Muscle of leg (tissue), 16 donors: Measurements from ENCODE around the gene ATP5PD. TPM values are rescaled to one million over a fixed set of nuclear protein-coding genes. Genes with fewer than 3 reads are reported as not detected.

Experiments used
- DNase-seq: peaks from one replicate; pipeline ENCODE4 v3.0.0; 2013
- H3K27ac ChIP-seq: one replicate; pipeline ENCODE4 v1.5.1; 2013; ENCODE audit warnings: mild to moderate bottlenecking, low read length, control low read depth
- H3K27me3 ChIP-seq: one replicate; pipeline ENCODE4 v1.6.1; 2013; ENCODE audit warnings: low read length; ENCODE audit not compliant: control insufficient read depth, insufficient read depth
- H3K36me3 ChIP-seq: one replicate; pipeline ENCODE4 v1.6.1; 2013; ENCODE audit warnings: low read length; ENCODE audit not compliant: control insufficient read depth, insufficient read depth
- H3K4me1 ChIP-seq: one replicate; pipeline ENCODE4 v1.6.1; 2013; ENCODE audit warnings: low read length; ENCODE audit not compliant: control insufficient read depth, insufficient read depth
- H3K4me3 ChIP-seq: one replicate; pipeline ENCODE4 v1.5.1; 2013; ENCODE audit warnings: low read length, control low read depth
- H3K9me3 ChIP-seq: replicated peaks from 2 replicates; pipeline ENCODE4 v1.6.1; 2013; ENCODE audit warnings: low read depth, low read length; ENCODE audit not compliant: control insufficient read depth
- WGBS: methylation state at CpG from one replicate; pipeline ENCODE4 v1.1.5; 2013; ENCODE audit warnings: missing lambda C conversion rate; ENCODE audit not compliant: insufficient coverage; 5-methylcytosine and 5-hydroxymethylcytosine counted together
- long read RNA-seq, 11 donors: transcript quantifications; one replicate each; lab custom pipeline, GENCODE V29; 2026
- polyA plus RNA-seq, 8 donors: library from polyadenylated mRNA; unstranded; fragments of 120-200 nt; gene quantifications; one replicate each; pipeline versions ENCODE4 v1.2.1 to v1.2.3, GENCODE V29; 2013; ENCODE audit warnings: inconsistent platforms in 1 of 8, low replicate concordance in 1 of 8; ENCODE audit not compliant: insufficient read length in 8 of 8, insufficient read depth in 1 of 8
- total RNA-seq: library from RNA; stranded (reverse); fragments of 120-200 nt; gene quantifications from one replicate; pipeline ENCODE4 v1.2.4, GENCODE V29; 2013

ATP5PD gene
- total RNA-seq = 332 TPM
- 100 to 1,000 TPM; 216 to 280 (median 246) TPM for polyA plus RNA-seq
- long read RNA-seq, donor 1, transcript ATP5PD-201 (6 exons, 603 nt) = major isoform, 51 of 78 reads
- long read RNA-seq, donor 1, transcript ATP5PD-204 (2 exons, 2,191 nt) = minor isoform, 6 of 78 reads
- long read RNA-seq, donor 1, partial matches to known transcripts = 21 of 78 reads
- long read RNA-seq, donor 1, other reads (novel, unspliced or antisense) = 0 of 78 reads
- long read RNA-seq, donor 2, transcript ATP5PD-201 (6 exons, 603 nt) = major isoform, 22 of 25 reads
- long read RNA-seq, donor 2, partial matches to known transcripts = 0 of 25 reads
- long read RNA-seq, donor 2, other reads (novel, unspliced or antisense) = 0 of 25 reads
- long read RNA-seq, donor 3, transcript ATP5PD-204 (2 exons, 2,191 nt) = minor isoform, 10 of 164 reads
- long read RNA-seq, donor 3, transcript ATP5PD-201 (6 exons, 603 nt) = major isoform, 114 of 164 reads
- long read RNA-seq, donor 3, partial matches to known transcripts = 29 of 164 reads
- long read RNA-seq, donor 3, other reads (novel, unspliced or antisense) = 7 of 164 reads
- long read RNA-seq, donor 4, transcript ATP5PD-204 (2 exons, 2,191 nt) = minor isoform, 10 of 117 reads
- long read RNA-seq, donor 4, transcript ATP5PD-201 (6 exons, 603 nt) = major isoform, 74 of 117 reads
- long read RNA-seq, donor 4, partial matches to known transcripts = 30 of 117 reads
- long read RNA-seq, donor 4, other reads (novel, unspliced or antisense) = 0 of 117 reads
- long read RNA-seq, donor 5, transcript ATP5PD-204 (2 exons, 2,191 nt) = minor isoform, 20 of 403 reads
- long read RNA-seq, donor 5, transcript ATP5PD-201 (6 exons, 603 nt) = major isoform, 243 of 403 reads
- long read RNA-seq, donor 5, partial matches to known transcripts = 118 of 403 reads
- long read RNA-seq, donor 5, other reads (novel, unspliced or antisense) = 19 of 403 reads
- long read RNA-seq, donor 6, transcript ATP5PD-201 (6 exons, 603 nt) = major isoform, 233 of 425 reads
- long read RNA-seq, donor 6, transcript ATP5PD-204 (2 exons, 2,191 nt) = minor isoform, 42 of 425 reads
- long read RNA-seq, donor 6, partial matches to known transcripts = 123 of 425 reads
- long read RNA-seq, donor 6, other reads (novel, unspliced or antisense) = 25 of 425 reads
- long read RNA-seq, donor 7, transcript ATP5PD-201 (6 exons, 603 nt) = major isoform, 179 of 321 reads
- long read RNA-seq, donor 7, transcript ATP5PD-204 (2 exons, 2,191 nt) = minor isoform, 17 of 321 reads
- long read RNA-seq, donor 7, partial matches to known transcripts = 112 of 321 reads
- long read RNA-seq, donor 7, other reads (novel, unspliced or antisense) = 10 of 321 reads
- long read RNA-seq, donor 8, transcript ATP5PD-204 (2 exons, 2,191 nt) = minor isoform, 20 of 209 reads
- long read RNA-seq, donor 8, transcript ATP5PD-201 (6 exons, 603 nt) = major isoform, 110 of 209 reads
- long read RNA-seq, donor 8, partial matches to known transcripts = 70 of 209 reads
- long read RNA-seq, donor 8, other reads (novel, unspliced or antisense) = 8 of 209 reads
- long read RNA-seq, donor 9, transcript ATP5PD-204 (2 exons, 2,191 nt) = minor isoform, 17 of 221 reads
- long read RNA-seq, donor 9, transcript ATP5PD-201 (6 exons, 603 nt) = major isoform, 112 of 221 reads
- long read RNA-seq, donor 9, partial matches to known transcripts = 84 of 221 reads
- long read RNA-seq, donor 9, other reads (novel, unspliced or antisense) = 6 of 221 reads
- long read RNA-seq, donor 10, transcript ATP5PD-201 (6 exons, 603 nt) = major isoform, 173 of 391 reads
- long read RNA-seq, donor 10, transcript ATP5PD-204 (2 exons, 2,191 nt) = minor isoform, 28 of 391 reads
- long read RNA-seq, donor 10, partial matches to known transcripts = 157 of 391 reads
- long read RNA-seq, donor 10, other reads (novel, unspliced or antisense) = 27 of 391 reads
- long read RNA-seq, donor 11, transcript ATP5PD-201 (6 exons, 603 nt) = major isoform, 132 of 212 reads
- long read RNA-seq, donor 11, transcript ATP5PD-204 (2 exons, 2,191 nt) = minor isoform, 8 of 212 reads
- long read RNA-seq, donor 11, partial matches to known transcripts = 65 of 212 reads
- long read RNA-seq, donor 11, other reads (novel, unspliced or antisense) = 5 of 212 reads

DNA sequence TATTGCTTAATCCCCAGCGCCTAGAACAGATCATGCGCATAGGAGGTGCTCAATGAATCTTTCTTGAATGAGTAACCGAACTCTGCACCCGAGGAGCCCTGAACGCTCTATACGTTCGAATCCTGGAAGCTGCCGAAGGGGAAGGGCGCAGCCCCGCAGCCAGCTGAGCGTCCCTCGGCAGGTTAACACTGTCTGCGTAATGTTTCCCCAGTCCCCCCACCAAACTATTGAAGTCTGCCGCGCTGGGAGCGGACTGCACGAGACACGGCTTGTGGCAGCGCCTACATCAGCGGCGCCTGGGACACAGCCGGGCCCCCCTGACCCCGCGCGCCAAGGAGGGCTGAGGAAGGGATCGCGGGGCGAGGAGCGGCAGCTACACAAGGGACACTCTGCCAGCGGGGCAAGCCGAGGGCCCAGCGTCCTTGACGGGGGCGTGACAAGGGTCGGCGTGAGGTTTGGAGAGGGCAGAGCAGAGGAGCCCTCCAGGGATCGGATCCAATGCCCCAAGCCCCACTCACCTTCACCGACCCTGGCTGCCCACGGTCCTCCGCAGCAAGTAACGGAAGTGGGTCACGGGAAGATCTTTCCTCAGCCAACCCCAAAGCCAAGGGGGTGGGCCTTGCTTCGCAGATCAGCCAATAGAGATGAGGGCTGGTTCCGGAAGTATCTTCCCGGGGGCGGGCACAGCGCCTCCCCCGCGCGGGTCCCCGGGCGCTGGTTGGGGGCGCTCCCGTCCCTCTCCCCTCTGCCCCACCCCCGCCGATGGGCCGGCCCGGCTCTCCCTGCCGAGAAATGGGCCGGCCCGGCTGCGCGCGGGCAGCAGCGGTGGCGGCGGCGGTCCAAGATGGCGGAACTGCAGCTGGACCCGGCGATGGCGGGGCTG, at the start of gene ATP5PD, which contains the start of gene KCTD2:
Gene ATP5PD (minus strand): TSS at position 563 of the 883 bp plus-strand sequence. CDS start 4,319 bp downstream, outside the sequence.
Gene KCTD2 (plus strand): TSS at position 819 of the 883 bp plus-strand sequence. CDS start 26 bp downstream, at position 845.
- under 1% methylated on average over 58 of the region's 72 CpGs for WGBS
- H3K27ac ChIP-seq = peak within 1 kb of the TSS; percentile 99
- no peaks in the 10 kb centered on the region for H3K27me3 ChIP-seq
- H3K9me3 ChIP-seq = no peaks in the 10 kb centered on the region
- peaks cover 21% of the 10 kb centered on the region for H3K36me3 ChIP-seq
- peak; percentile 99 for DNase-seq
- peaks cover 12% of the 10 kb centered on the region for H3K4me1 ChIP-seq
- H3K4me3 ChIP-seq = peak within 1 kb of the TSS; percentile 100

DNA sequence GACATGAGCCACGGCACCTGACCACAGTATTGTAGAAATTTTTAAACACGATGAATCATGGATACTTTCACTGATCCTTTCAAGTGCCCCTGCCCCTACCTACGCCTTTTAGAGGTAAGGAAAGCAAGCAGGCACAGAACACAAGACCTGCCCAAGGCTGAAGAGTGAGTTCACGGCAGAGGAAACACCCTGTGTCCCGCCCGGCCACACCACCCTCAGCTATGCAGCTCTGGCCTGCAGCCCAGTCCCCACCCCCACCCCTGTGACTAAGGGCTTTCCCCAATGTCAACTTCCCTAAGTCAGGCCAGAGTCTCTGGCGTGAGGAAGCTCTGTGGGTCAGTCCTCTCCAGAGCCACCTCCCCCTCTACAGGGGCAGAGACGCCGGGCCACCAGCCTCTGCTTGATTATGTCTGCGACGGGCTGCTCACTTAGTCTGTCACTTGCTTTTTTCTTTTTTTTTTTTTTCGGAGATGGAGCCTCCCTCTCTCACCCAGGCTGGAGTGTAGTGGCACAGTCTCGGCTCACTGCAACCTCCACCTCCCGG, 49.4 kb upstream of the ATP5PD start:
- peaks cover 12% of the 10 kb centered on the region for H3K4me1 ChIP-seq
- no peaks in the 10 kb centered on the region for H3K9me3 ChIP-seq
- 77% methylated on average over 4 of the region's 14 CpGs for WGBS
- H3K27me3 ChIP-seq = no peaks in the 10 kb centered on the region
- H3K27ac ChIP-seq = no peak overlapping the region
- H3K36me3 ChIP-seq = peaks cover 18% of the 10 kb centered on the region
- DNase-seq = peak; percentile 73
- no peak overlapping the region for H3K4me3 ChIP-seq

DNA sequence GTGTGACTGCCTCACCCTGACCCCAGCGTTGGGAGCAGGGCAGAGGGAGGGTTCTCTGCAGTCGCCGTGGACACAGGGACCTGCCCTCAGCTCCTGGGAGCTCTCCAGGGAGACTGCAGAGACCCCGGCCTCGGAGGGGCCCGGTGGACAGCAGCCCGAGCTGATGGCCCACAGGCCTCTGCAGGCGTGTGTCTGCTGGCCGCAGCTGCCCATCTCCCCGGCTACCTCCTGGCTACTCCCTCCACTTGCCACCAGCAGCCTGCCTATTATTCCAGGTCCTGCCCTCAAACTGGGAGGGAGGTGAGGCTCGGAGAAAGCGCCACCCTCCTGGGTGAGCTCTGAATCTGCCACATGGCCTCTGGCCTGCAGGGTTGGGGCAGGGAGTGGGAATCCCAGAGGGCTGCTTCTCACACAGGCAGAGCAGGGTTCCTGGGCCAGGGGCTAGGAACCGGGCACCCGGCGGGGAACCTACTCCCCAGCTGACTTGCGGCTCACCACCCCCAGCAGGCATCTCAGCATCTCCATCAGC, 48.2 kb upstream of the ATP5PD start:
- Histone ChIP-seq H3K4me1 (peaks cover 18% of the 10 kb centered on the region), H3K27me3 (no peaks in the 10 kb centered on the region), H3K27ac (no peak overlapping the region), H3K9me3 (no peaks in the 10 kb centered on the region), H3K36me3 (peaks cover 9% of the 10 kb centered on the region), H3K4me3 (no peak overlapping the region)
- no peak for DNase-seq
- 53% methylated on average over 4 of the region's 16 CpGs for WGBS

DNA sequence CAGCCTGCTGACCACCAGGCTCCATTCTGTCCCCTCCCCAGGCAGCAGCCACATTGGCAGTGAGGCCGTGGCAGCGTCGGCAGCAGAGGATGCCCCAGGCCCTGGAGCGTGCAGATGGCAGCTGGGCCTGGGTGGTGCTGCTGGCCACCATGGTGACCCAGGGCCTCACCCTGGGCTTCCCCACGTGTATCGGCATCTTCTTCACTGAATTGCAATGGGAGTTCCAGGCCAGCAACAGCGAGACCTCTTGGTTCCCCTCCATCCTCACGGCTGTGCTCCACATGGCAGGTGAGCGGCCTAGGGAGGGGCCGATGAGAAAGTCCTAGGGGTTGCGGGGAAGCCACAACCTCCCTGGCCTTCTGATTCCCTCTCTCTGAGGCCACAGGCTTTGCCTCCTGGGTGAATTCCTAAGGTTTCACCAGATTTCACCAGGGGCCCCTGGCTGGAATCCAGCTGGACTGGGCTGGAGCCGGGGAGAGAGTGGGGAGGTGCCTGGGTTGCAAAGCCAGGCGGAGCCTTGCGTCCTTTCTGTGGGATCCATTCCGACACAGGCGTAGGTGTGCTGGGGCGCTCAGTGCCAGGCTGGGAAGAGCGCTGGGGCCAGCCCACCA, 46.9 kb upstream of the ATP5PD start:
- Histone ChIP-seq H3K36me3 (peaks cover 2% of the 10 kb centered on the region), H3K27me3 (no peaks in the 10 kb centered on the region), H3K4me1 (peaks cover 26% of the 10 kb centered on the region), H3K9me3 (no peaks in the 10 kb centered on the region), H3K4me3 (no peak overlapping the region), H3K27ac (no peak overlapping the region)
- no peak for DNase-seq
- WGBS = 80% methylated on average over 18 of the region's 18 CpGs

DNA sequence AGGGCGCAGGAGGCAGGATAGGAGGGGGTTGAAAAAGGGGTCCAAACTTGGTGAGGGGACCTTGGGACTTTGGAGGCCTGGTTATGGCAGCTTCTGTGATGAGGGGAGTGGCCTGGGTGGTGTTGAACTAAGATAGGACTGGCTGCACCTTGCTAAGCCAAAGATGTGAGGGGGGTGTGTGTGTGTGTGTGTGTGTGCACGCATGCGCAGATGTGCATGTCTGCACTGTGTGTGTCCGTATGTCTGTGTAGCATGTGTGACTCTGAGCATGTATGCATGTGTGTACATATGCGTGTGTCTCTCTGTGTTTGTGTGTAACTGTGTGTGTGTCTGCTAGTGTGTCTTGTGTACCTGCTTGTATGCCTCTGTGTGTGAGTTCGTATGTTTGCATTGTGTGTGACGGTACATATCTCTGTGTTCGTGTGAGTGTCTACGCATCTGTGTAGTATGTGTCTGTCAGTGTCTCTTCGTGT, 45.1 kb upstream of the ATP5PD start:
- Histone ChIP-seq H3K36me3 (peaks cover 2% of the 10 kb centered on the region), H3K4me3 (no peak overlapping the region), H3K4me1 (peaks cover 40% of the 10 kb centered on the region), H3K27me3 (no peaks in the 10 kb centered on the region), H3K9me3 (no peaks in the 10 kb centered on the region), H3K27ac (no peak overlapping the region)
- WGBS = 58% methylated on average over 6 of the region's 10 CpGs
- DNase-seq = no peak

- no peak for DNase-seq
- no peaks in the 10 kb centered on the region for H3K27me3 ChIP-seq
- no peaks in the 10 kb centered on the region for H3K9me3 ChIP-seq
- H3K27ac ChIP-seq = peak overlapping the region; percentile 25
- WGBS = 29% methylated on average over 19 of the region's 19 CpGs
- H3K4me1 ChIP-seq = peaks cover 44% of the 10 kb centered on the region
- H3K4me3 ChIP-seq = no peak overlapping the region
- peaks cover 2% of the 10 kb centered on the region for H3K36me3 ChIP-seq
Measured at GRCh38 chr17:75090871-75091854, 44.4 kb upstream of the ATP5PD start.
